Adrenal gland (tissue), 12 donors: Measurements from ENCODE around the gene CST9L. TPM values are rescaled to one million over a fixed set of nuclear protein-coding genes. Genes with fewer than 3 reads are reported as not detected.

Source experiments
- DNase-seq, 7 donors: peaks; one replicate each; pipeline ENCODE4 v3.0.0-alpha.2; 2019 to 2020
- H3K27ac ChIP-seq, 5 donors: fragments of 200-600 bp; sonication (generic) in 4 of 5; 1 replicate in 3 of 5; 2 replicates in 2 of 5; pipeline versions ENCODE4 v1.5.1 to v1.8.0; 2016 to 2020; ENCODE audit warnings: mild to moderate bottlenecking in 1 of 5
- H3K27me3 ChIP-seq: fragments of 200-600 bp; 2 replicates; pipeline ENCODE4 v1.8.0; 2021
- H3K36me3 ChIP-seq, 2 donors: fragments of 200-600 bp; replicated peaks in 1 of 2; 1 replicate in 1 of 2; 2 replicates in 1 of 2; pipeline versions ENCODE4 v1.5.1 to v1.8.0; 2018 to 2022
- H3K4me1 ChIP-seq, 2 donors: fragments of 200-600 bp; replicated peaks in 1 of 2; 1 replicate in 1 of 2; 2 replicates in 1 of 2; pipeline versions ENCODE4 v1.5.1 to v1.8.0; 2018 to 2021
- H3K4me3 ChIP-seq, 4 donors: fragments of 200-600 bp; sonication (generic) in 3 of 4; one replicate each; pipeline ENCODE4 v1.5.1; 2016 to 2018
- H3K9me3 ChIP-seq, 3 donors: fragments of 200-600 bp; sonication (generic) in 1 of 3; replicated peaks in 1 of 3; 1 replicate in 2 of 3; 2 replicates in 1 of 3; pipeline versions ENCODE4 v1.5.1 to v1.8.0; 2016 to 2021
- CTCF ChIP-seq, 6 experiments: fragments of 450-650 bp in 4 of 6; fragments of 200-600 bp in 2 of 6; sonication (generic) in 1 of 6; IDR thresholded peaks; 1 replicate in 5 of 6; 2 replicates in 1 of 6; pipeline versions ENCODE4 v1.5.1 to v1.8.0; 2016 to 2021; ENCODE audit warnings: antibody characterized with exemption in 6 of 6, mild to moderate bottlenecking in 2 of 6, moderate library complexity in 1 of 6
- POLR2A ChIP-seq, 2 donors: fragments of 450-650 bp; IDR thresholded peaks; one replicate each; pipeline ENCODE4 v1.6.1; 2017; ENCODE audit warnings: antibody characterized with exemption in 2 of 2, mild to moderate bottlenecking in 2 of 2, moderate library complexity in 1 of 2
- WGBS, 4 donors: extraction: QIAGEN DNeasy Blood & Tissue Kit in 2 of 4; methylation state at CpG; one replicate each; pipeline versions ENCODE4 v1.1.5 to v1.1.7; 2013 to 2017; 5-methylcytosine and 5-hydroxymethylcytosine counted together
- intact Hi-C, 2 donors: fragments of 100-400 bp; cut with DNase I; formaldehyde crosslinking; loops; one replicate each; pipeline versions ENCODE4 v1.14.1 to v1.15.0; 2022 to 2023
- polyA plus RNA-seq, 3 donors: library from polyadenylated mRNA; stranded (reverse); fragments of 200-250 nt in 2 of 3; fragments of 350-450 nt in 1 of 3; fragmentation: Illumina TruSeq in 1 of 3; extraction: RNeasy Lipid Tissue Mini Kit (QIAGEN cat#74804) in 1 of 3; gene quantifications; one replicate each; pipeline ENCODE4 v1.2.3, GENCODE V29; 2013 to 2014
- total RNA-seq, 9 donors: library from RNA; depleted of rRNA in 4 of 9; stranded (reverse); fragments of >200 nt in 4 of 9; fragments of 120-200 nt in 1 of 9; fragmentation: NEBNext Ultra II Directional in 1 of 9; extraction: Animal tissue kit (Norgen Biotek cat#: 25700) in 1 of 9; gene quantifications; one replicate each; pipeline versions ENCODE4 v1.1.0 to v1.2.4, GENCODE V29; 2013 to 2023
- donor health status: healthy with polysubstance abuse.
- donor health status: Bipolar disorder and iron deficiency.
- donor health status: DM: yes; HTN: yes; CAD: no.
- donor health status: DM: no; HTN: no; CAD: no.
- donor health status: DM: no; HTN: no; CAD: no.
- donor health status: DM: yes; HTN: yes; CAD: no.

CST9L gene
- total and polyA plus RNA-seq, 12 donors, result not detected

GRCh38 chr20:23540624-23541023, 27.7 kb downstream of the CST9L start:
- H3K4me3 ChIP-seq, result no peak overlapping the region
- H3K36me3 ChIP-seq, result no peaks in the 10 kb centered on the region
- no peak for TF ChIP-seq POLR2A (IDR thresholded peaks at IDR 0.05)
- no peak for TF ChIP-seq CTCF (IDR thresholded peaks at IDR 0.05)
- no peak overlapping the region for H3K27ac ChIP-seq
- WGBS, 4 donors, result 69 to 76% (median 70%) methylated on average over 4 of the region's 4 CpGs
- no peak for DNase-seq
- intact Hi-C loops, result no loop called here
- H3K9me3 ChIP-seq, result no peaks in the 10 kb centered on the region
- no peaks in the 10 kb centered on the region for H3K27me3 ChIP-seq
- no peaks in the 10 kb centered on the region for H3K4me1 ChIP-seq

- TF ChIP-seq POLR2A (IDR thresholded peaks at IDR 0.05) (no peak), CTCF (IDR thresholded peaks at IDR 0.05) (no peak)
- DNase-seq, result no peak
- Histone ChIP-seq H3K36me3 (no peaks in the 10 kb centered on the region), H3K27ac (no peak overlapping the region), H3K9me3 (no peaks in the 10 kb centered on the region), H3K27me3 (no peaks in the 10 kb centered on the region), H3K4me1 (no peaks in the 10 kb centered on the region), H3K4me3 (no peak overlapping the region)
- 65 to 81% (median 69%) methylated on average over 3 of the region's 3 CpGs for WGBS, 4 donors
- intact Hi-C loops, result no loop called here
Observed at GRCh38 chr20:23537030-23537429, 31.3 kb downstream of the CST9L start.

- Histone ChIP-seq H3K36me3 (no peaks in the 10 kb centered on the region), H3K4me3 (no peak overlapping the region), H3K27ac (no peak overlapping the region), H3K9me3 (no peaks in the 10 kb centered on the region), H3K4me1 (no peaks in the 10 kb centered on the region), H3K27me3 (no peaks in the 10 kb centered on the region)
- no peak for DNase-seq
- no peak for TF ChIP-seq CTCF (IDR thresholded peaks at IDR 0.05)
- TF ChIP-seq POLR2A (IDR thresholded peaks at IDR 0.05), result no peak
- 65 to 80% (median 67%) methylated on average over 2 of the region's 2 CpGs for WGBS, 4 donors
- intact Hi-C loops, result no loop called here
Observed at GRCh38 chr20:23536328-23536974, 31.8 kb downstream of the CST9L start.

DNA sequence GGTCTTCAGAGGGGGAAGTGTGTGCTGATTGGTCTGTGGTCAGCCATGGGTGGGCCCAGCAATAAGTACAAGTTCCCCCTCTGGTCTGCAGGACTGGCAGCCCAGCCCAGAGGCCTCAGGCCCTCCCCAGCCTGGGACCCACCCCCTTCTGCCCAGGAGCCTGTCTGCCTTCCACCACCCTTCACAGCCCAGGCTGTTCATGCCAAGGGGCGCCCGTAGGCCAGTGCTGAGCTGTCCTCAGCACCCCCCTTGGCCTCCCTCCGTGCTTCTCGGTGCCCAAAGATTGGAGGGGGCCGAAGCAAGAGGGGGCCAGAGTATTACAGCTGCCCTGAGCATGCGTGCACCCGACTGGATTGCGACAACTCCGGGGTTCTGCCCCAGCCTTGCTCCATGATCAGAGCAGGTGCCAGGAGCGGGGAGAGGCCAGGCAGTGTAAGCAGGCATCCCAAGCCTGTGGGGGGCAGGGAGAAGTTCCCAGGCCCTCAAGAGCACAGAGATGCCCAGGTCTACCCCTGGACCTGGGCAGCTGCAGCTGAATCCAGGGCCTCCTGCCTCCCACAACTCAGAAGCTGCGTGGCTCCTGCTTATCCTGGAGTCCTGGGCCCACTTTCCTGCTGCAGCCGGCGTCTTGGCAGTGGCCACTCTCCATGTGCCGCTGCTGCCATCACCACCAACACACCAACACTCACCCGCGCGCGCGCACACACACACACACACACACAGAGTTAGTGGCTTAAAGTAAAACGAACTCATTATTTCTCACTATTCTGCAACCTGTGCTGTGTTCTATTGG, 33.3 kb downstream of the CST9L start:
- Histone ChIP-seq H3K4me1 (no peaks in the 10 kb centered on the region), H3K36me3 (no peaks in the 10 kb centered on the region), H3K27ac (no peak overlapping the region), H3K27me3 (no peaks in the 10 kb centered on the region), H3K9me3 (no peaks in the 10 kb centered on the region), H3K4me3 (no peak overlapping the region)
- TF ChIP-seq CTCF (IDR thresholded peaks at IDR 0.05) (no peak), POLR2A (IDR thresholded peaks at IDR 0.05) (no peak)
- DNase-seq, result no peak
- WGBS, 4 donors, result 61 to 85% (median 77%) methylated on average over 7 to 20 of the region's 20 CpGs
- intact Hi-C loops, result no loop called here
